Neural cell (in vitro differentiated cells): ENCODE measurements around the gene DSCAML1. TPM values are rescaled to one million over a fixed set of nuclear protein-coding genes. Genes with fewer than 3 reads are reported as not detected.

Experiments used
- H2AFZ ChIP-seq: fragments of 200-600, 300-800 bp; sonication (generic), shearing (Covaris generic); 2 replicates; pipeline ENCODE4 v1.6.0; 2014; ENCODE audit warnings: low read depth, mild to moderate bottlenecking, antibody characterized with exemption, low read length, moderate library complexity
- H3F3A ChIP-seq: fragments of 200-600 bp; shearing (Covaris generic); 2 replicates; pipeline ENCODE4 v1.6.1; 2016; ENCODE audit warnings: mild to moderate bottlenecking, moderate library complexity, mixed read lengths, antibody characterized with exemption, low read length; ENCODE audit not compliant: insufficient read depth, poor library complexity, severe bottlenecking
- H3K27ac ChIP-seq: fragments of 200-600, 300-800 bp; sonication (generic), shearing (Covaris generic); 2 replicates; pipeline ENCODE4 v1.5.1; 2014; ENCODE audit warnings: mild to moderate bottlenecking, low read length, moderate library complexity
- H3K27me3 ChIP-seq: fragments of 300-800, 200-600 bp; sonication (generic), shearing (Covaris generic); 2 replicates; pipeline ENCODE4 v1.6.0; 2014; ENCODE audit warnings: mild to moderate bottlenecking, low read depth, low read length, moderate library complexity; ENCODE audit not compliant: insufficient read depth
- H3K36me3 ChIP-seq: fragments of 300-800, 200-600 bp; sonication (generic), shearing (Covaris generic); 2 replicates; pipeline ENCODE4 v1.5.1; 2014; ENCODE audit warnings: mild to moderate bottlenecking, antibody characterized with exemption, low read length, moderate library complexity; ENCODE audit not compliant: insufficient read depth
- H3K4me2 ChIP-seq: fragments of 300-800, 200-600 bp; sonication (generic), shearing (Covaris generic); 2 replicates; pipeline ENCODE4 v1.6.0; 2014; ENCODE audit warnings: mild to moderate bottlenecking, low read length
- H3K4me3 ChIP-seq: fragments of 300-800, 200-600 bp; sonication (generic), shearing (Covaris generic); 2 replicates; pipeline ENCODE4 v1.5.1; 2014; ENCODE audit warnings: mild to moderate bottlenecking, low read length, moderate library complexity
- H3K79me2 ChIP-seq: fragments of 200-600 bp; shearing (Covaris generic); replicated peaks from 2 replicates; pipeline ENCODE4 v1.6.0; 2014; ENCODE audit warnings: mild to moderate bottlenecking, low read length, moderate library complexity; ENCODE audit not compliant: insufficient read depth
- H3K9ac ChIP-seq: fragments of 300-800, 200-600 bp; sonication (generic), shearing (Covaris generic); 2 replicates; pipeline ENCODE4 v1.6.1; 2016; ENCODE audit warnings: mild to moderate bottlenecking, low read length, mixed read lengths
- H3K9me2 ChIP-seq: fragments of 200-600 bp; shearing (Covaris generic); 2 replicates; pipeline ENCODE4 v1.6.1; 2016; ENCODE audit warnings: mild to moderate bottlenecking, low read length, mixed read lengths; ENCODE audit not compliant: insufficient read depth
- H3K9me3 ChIP-seq: fragments of 200-600, 300-800 bp; sonication (generic), shearing (Covaris generic); 2 replicates; pipeline ENCODE4 v1.6.1; 2016; ENCODE audit warnings: mild to moderate bottlenecking, mixed run types, low read length, moderate library complexity, mixed read lengths
- H4K20me1 ChIP-seq: fragments of 200-600 bp; shearing (Covaris generic); 2 replicates; pipeline ENCODE4 v1.6.1; 2016; ENCODE audit warnings: mild to moderate bottlenecking, mixed run types; ENCODE audit not compliant: insufficient read depth
- EP300 ChIP-seq: fragments of 450-650 bp; conservative IDR thresholded peaks from 2 replicates; pipeline ENCODE4 v1.6.1; 2014; ENCODE audit warnings: antibody characterized with exemption, mild to moderate bottlenecking, moderate library complexity; ENCODE audit not compliant: poor library complexity, severe bottlenecking
- EZH2 ChIP-seq: fragments of 200-600, 300-800 bp; shearing (Covaris generic), sonication (generic); IDR thresholded peaks from 2 replicates; pipeline ENCODE4 v1.6.1; 2014; ENCODE audit warnings: antibody characterized with exemption, low read length, borderline replicate concordance, mild to moderate bottlenecking; ENCODE audit not compliant: insufficient read depth, poor library complexity, severe bottlenecking
- MXI1 ChIP-seq: fragments of 450-650 bp; conservative IDR thresholded peaks from 2 replicates; pipeline ENCODE4 v1.6.1; 2014; ENCODE audit warnings: antibody characterized with exemption, mild to moderate bottlenecking; ENCODE audit not compliant: poor library complexity, severe bottlenecking
- POLR2AphosphoS5 ChIP-seq: IDR thresholded peaks from 2 replicates; pipeline ENCODE4 v1.6.1; 2012
- RAD21 ChIP-seq: fragments of 450-650 bp; conservative IDR thresholded peaks from 2 replicates; pipeline ENCODE4 v1.6.1; 2014; ENCODE audit warnings: antibody characterized with exemption, mild to moderate bottlenecking, moderate library complexity
- SMC3 ChIP-seq: fragments of 450-650 bp; conservative IDR thresholded peaks from 2 replicates; pipeline ENCODE4 v1.6.1; 2014; ENCODE audit warnings: antibody characterized with exemption, mild to moderate bottlenecking, moderate library complexity; ENCODE audit not compliant: poor library complexity
- TAF1 ChIP-seq: IDR thresholded peaks from 2 replicates; pipeline ENCODE4 v1.6.1; 2012; ENCODE audit warnings: low read depth
- polyA plus RNA-seq: library from polyadenylated mRNA; depleted of rRNA; stranded (reverse); fragments of >200 nt; gene quantifications from 2 replicates; pipeline ENCODE4 v1.2.3, GENCODE V29; 2014
- TF ChIP-seq, protein P1 (sequence below): IDR thresholded peaks from 2 replicates; pipeline ENCODE4 v1.6.1; 2012; ENCODE audit warnings: borderline replicate concordance
- TF ChIP-seq, protein P2 (sequence below): fragments of 450-650 bp; IDR thresholded peaks from 2 replicates; pipeline ENCODE4 v1.5.1; 2014; ENCODE audit warnings: antibody characterized with exemption, mild to moderate bottlenecking, moderate library complexity; ENCODE audit not compliant: poor library complexity, severe bottlenecking

DSCAML1 gene
- polyA plus RNA-seq, 1 donor from 2014 or later = 1.3 TPM

DNA sequence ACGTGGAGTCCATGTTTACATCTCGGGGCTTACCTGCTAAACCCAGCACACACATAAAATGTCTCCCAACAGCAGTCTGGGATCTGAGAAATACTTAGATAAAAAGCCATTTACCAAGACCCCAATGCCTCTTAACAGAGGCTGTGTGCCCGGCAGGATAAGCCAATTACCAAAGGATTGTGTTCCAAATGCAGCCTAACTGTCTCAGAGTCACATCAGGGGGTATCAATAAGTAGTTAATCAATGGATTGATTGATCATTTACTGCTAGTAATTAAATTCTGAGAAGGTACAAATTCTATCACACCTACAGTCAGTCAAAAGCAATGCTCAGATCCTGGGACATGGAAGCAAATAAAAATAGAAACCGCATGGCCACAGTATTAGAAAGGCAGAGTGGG lies 125.6 kb downstream of the DSCAML1 start:
- TF ChIP-seq EZH2 = no peak
- H3K36me3 ChIP-seq = no peaks in the 10 kb centered on the region
- no peak overlapping the region for H3K4me3 ChIP-seq
- no peak overlapping the region for H3K27ac ChIP-seq
- H3K9ac ChIP-seq = no peak overlapping the region
- no peaks in the 10 kb centered on the region for H3K9me3 ChIP-seq
- H3K79me2 ChIP-seq = no peaks in the 10 kb centered on the region
- no peaks in the 10 kb centered on the region for H3K9me2 ChIP-seq
- H4K20me1 ChIP-seq = no peaks in the 10 kb centered on the region
- no peaks in the 10 kb centered on the region for H3K27me3 ChIP-seq
- H2AFZ ChIP-seq = no peak overlapping the region
- no peak overlapping the region for H3K4me2 ChIP-seq
- H3F3A ChIP-seq = no peaks in the 10 kb centered on the region

DNA sequence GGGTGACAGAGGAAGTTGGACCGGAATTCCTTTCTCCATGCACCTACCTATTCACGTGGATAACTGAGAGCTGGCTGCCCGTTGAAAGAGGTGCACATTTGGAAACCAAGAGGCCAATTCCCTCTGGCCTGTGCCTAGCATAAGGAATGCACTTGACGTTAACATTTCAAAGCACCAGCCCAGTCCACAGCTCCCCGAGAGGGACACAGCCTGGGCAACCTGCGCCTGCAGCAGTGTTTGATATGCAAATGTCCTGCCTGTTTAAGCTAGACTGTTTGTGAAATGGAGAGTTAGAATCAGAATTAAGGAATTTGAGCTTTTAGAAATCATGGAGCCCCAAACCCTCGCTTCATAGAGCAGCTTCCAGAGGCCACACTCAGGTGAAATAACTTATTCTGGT lies 126.1 kb downstream of the DSCAML1 start:
- H3K4me2 ChIP-seq = no peak overlapping the region
- H3K27me3 ChIP-seq = no peaks in the 10 kb centered on the region
- no peaks in the 10 kb centered on the region for H3F3A ChIP-seq
- no peak overlapping the region for H2AFZ ChIP-seq
- H3K27ac ChIP-seq = no peak overlapping the region
- no peak overlapping the region for H3K4me3 ChIP-seq
- no peaks in the 10 kb centered on the region for H3K79me2 ChIP-seq
- no peaks in the 10 kb centered on the region for H3K36me3 ChIP-seq
- H3K9me3 ChIP-seq = no peaks in the 10 kb centered on the region
- no peaks in the 10 kb centered on the region for H4K20me1 ChIP-seq
- no peak overlapping the region for H3K9ac ChIP-seq
- TF ChIP-seq EP300 (no peak), TAF1 (no peak), MXI1 (no peak), EZH2 (no peak), RAD21 (no peak)
- H3K9me2 ChIP-seq = no peaks in the 10 kb centered on the region

DNA sequence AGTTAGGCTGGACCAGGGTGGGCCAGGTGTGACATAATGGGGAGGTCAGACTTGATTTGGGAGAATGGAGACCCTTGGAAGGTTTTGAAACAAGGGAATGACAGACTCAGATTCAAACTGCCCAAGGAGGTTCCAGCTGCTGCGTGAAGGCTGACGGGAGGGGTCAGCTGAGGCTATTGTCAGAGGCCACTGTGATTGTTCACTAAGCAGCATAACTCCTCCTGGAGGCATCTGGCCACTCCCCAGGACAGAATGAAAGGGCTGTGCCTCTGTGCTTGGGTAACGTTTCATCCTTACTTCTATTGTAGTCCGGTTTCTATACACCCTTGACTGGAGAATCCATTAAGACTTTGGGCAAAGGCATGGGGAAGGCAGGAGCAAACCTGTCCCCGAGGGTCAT lies 126.6 kb downstream of the DSCAML1 start:
- no peak for TF ChIP-seq EZH2
- Histone ChIP-seq H3F3A (no peaks in the 10 kb centered on the region), H3K9ac (no peak overlapping the region), H2AFZ (no peak overlapping the region), H3K36me3 (no peaks in the 10 kb centered on the region), H3K4me2 (no peak overlapping the region), H3K79me2 (no peaks in the 10 kb centered on the region), H3K27me3 (no peaks in the 10 kb centered on the region), H4K20me1 (no peaks in the 10 kb centered on the region), H3K27ac (no peak overlapping the region), H3K9me2 (no peaks in the 10 kb centered on the region), H3K4me3 (no peak overlapping the region), H3K9me3 (no peaks in the 10 kb centered on the region)

DNA sequence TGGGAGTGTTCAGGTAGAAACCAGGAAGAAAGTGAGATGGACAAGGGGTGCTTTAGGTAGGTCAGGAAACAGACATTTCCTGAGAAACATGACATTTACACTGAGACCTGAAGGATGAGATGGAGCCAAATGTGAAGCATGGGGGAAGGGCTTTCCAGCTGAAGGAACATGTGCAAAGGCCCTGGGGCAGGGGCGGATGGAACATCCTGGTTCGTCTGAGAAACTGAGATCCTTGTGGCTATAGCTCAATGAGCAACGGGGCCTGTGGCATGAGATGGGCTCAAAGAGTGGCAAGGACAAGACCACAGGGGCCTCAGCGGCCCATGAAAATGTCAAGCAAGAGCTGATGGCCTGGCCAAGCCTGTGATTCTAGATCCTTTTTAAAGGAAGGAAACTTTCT lies 127.4 kb downstream of the DSCAML1 start:
- no peaks in the 10 kb centered on the region for H3K9me2 ChIP-seq
- H3K79me2 ChIP-seq = no peaks in the 10 kb centered on the region
- TF ChIP-seq, protein P1, sequence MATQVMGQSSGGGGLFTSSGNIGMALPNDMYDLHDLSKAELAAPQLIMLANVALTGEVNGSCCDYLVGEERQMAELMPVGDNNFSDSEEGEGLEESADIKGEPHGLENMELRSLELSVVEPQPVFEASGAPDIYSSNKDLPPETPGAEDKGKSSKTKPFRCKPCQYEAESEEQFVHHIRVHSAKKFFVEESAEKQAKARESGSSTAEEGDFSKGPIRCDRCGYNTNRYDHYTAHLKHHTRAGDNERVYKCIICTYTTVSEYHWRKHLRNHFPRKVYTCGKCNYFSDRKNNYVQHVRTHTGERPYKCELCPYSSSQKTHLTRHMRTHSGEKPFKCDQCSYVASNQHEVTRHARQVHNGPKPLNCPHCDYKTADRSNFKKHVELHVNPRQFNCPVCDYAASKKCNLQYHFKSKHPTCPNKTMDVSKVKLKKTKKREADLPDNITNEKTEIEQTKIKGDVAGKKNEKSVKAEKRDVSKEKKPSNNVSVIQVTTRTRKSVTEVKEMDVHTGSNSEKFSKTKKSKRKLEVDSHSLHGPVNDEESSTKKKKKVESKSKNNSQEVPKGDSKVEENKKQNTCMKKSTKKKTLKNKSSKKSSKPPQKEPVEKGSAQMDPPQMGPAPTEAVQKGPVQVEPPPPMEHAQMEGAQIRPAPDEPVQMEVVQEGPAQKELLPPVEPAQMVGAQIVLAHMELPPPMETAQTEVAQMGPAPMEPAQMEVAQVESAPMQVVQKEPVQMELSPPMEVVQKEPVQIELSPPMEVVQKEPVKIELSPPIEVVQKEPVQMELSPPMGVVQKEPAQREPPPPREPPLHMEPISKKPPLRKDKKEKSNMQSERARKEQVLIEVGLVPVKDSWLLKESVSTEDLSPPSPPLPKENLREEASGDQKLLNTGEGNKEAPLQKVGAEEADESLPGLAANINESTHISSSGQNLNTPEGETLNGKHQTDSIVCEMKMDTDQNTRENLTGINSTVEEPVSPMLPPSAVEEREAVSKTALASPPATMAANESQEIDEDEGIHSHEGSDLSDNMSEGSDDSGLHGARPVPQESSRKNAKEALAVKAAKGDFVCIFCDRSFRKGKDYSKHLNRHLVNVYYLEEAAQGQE = no peak
- TF ChIP-seq EP300 (no peak), POLR2AphosphoS5 (no peak), MXI1 (no peak), TAF1 (no peak), RAD21 (no peak), EZH2 (no peak), SMC3 (no peak)
- TF ChIP-seq, protein P2, sequence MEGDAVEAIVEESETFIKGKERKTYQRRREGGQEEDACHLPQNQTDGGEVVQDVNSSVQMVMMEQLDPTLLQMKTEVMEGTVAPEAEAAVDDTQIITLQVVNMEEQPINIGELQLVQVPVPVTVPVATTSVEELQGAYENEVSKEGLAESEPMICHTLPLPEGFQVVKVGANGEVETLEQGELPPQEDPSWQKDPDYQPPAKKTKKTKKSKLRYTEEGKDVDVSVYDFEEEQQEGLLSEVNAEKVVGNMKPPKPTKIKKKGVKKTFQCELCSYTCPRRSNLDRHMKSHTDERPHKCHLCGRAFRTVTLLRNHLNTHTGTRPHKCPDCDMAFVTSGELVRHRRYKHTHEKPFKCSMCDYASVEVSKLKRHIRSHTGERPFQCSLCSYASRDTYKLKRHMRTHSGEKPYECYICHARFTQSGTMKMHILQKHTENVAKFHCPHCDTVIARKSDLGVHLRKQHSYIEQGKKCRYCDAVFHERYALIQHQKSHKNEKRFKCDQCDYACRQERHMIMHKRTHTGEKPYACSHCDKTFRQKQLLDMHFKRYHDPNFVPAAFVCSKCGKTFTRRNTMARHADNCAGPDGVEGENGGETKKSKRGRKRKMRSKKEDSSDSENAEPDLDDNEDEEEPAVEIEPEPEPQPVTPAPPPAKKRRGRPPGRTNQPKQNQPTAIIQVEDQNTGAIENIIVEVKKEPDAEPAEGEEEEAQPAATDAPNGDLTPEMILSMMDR = no peak
- no peak overlapping the region for H2AFZ ChIP-seq
- no peaks in the 10 kb centered on the region for H3K36me3 ChIP-seq
- no peak overlapping the region for H3K9ac ChIP-seq
- no peak overlapping the region for H3K27ac ChIP-seq
- H3K9me3 ChIP-seq = no peaks in the 10 kb centered on the region
- H3F3A ChIP-seq = no peaks in the 10 kb centered on the region
- H3K4me3 ChIP-seq = no peak overlapping the region
- H4K20me1 ChIP-seq = no peaks in the 10 kb centered on the region
- H3K27me3 ChIP-seq = no peaks in the 10 kb centered on the region
- no peak overlapping the region for H3K4me2 ChIP-seq
